Testis (tissue), 3 donors: ENCODE data around the gene FMNL2. TPM values are rescaled to one million over a fixed set of nuclear protein-coding genes. Genes with fewer than 3 reads are reported as not detected.

ENCODE experiments used
- polyA plus RNA-seq: library from polyadenylated mRNA; stranded (reverse); fragments of 350-450 nt; fragmentation: Illumina TruSeq; extraction: RNeasy Lipid Tissue Mini Kit (QIAGEN cat#74804); gene quantifications from one replicate; pipeline ENCODE4 v1.2.3, GENCODE V29; 2014; ENCODE audit warnings: low read depth, low replicate concordance; ENCODE audit not compliant: insufficient read depth
- small RNA-seq, 2 donors: library from RNA; depleted of rRNA; stranded (forward); fragments of <200 nt; gene quantifications; one replicate each; pipeline ENCODE3, GENCODE V24; 2016
- total RNA-seq, 2 donors: library from RNA; depleted of rRNA; stranded (reverse); fragments of >200 nt; gene quantifications; one replicate each; pipeline ENCODE4 v1.2.3, GENCODE V29; 2016

FMNL2 gene
- total and polyA plus RNA-seq, 3 donors from 2014 or later = 15.4 to 19.8 (median 16.8) TPM

Small RNAs within 50 kb of the gene (small RNA-seq; reads per million reads assigned to genes)
- gene AC012443.1 = 0 reads per million in 2 donors

Other genes with a start within 250 kb of the FMNL2 start
- gene CACNB4, start 236.1 kb upstream of the FMNL2 start, total RNA-seq = 10 to 100 TPM; 82.2 to 83.8 TPM
- gene CACNB4, start 236.1 kb upstream of the FMNL2 start, polyA plus RNA-seq = 7.8 TPM
- 10 to 100 TPM; 35.7 to 37.7 TPM for gene STAM2, start 159.4 kb upstream of the FMNL2 start, total RNA-seq
- gene STAM2, start 159.4 kb upstream of the FMNL2 start, polyA plus RNA-seq = 47.6 TPM